ENCODE measurements around the gene CD5L.

Gene CD5L

GRCh38 chr1:157806431-157807149 is 35.0 kb downstream of the CD5L start:
- no peak for DNase-seq

GRCh38 chr1:157803851-157804250 is 37.8 kb downstream of the CD5L start:
- DNase-seq: no peak

- DNase-seq: no peak
Measured at GRCh38 chr1:157799996-157800395, 41.6 kb downstream of the CD5L start.

- no peak for DNase-seq
Measured at GRCh38 chr1:157798211-157798610, 43.4 kb downstream of the CD5L start.

GRCh38 chr1:157785248-157785647 is 56.4 kb downstream of the CD5L start:
- DNase-seq: no peak

GRCh38 chr1:157784801-157785200 is 56.8 kb downstream of the CD5L start:
- no peak for DNase-seq

GRCh38 chr1:157782931-157783330 is 58.7 kb downstream of the CD5L start:
- no peak for DNase-seq

- no peak for DNase-seq
Measured at GRCh38 chr1:157781048-157781447, 60.6 kb downstream of the CD5L start.
